Activated B cell treated with CpG ODN at 0.5 μM for 24 hours (primary cell): Measurements from ENCODE around the gene IKZF1. TPM values are rescaled to one million over a fixed set of nuclear protein-coding genes. Genes with fewer than 3 reads are reported as not detected.

Experiments
- ATAC-seq: fragments of 200-7000 bp; cut with Tn5 transposase; one replicate; pipeline ENCODE4 v1.10.0; 2021; ENCODE audit warnings: low read depth, mild to moderate bottlenecking, moderate library complexity
- CTCF ChIA-PET: fragments of 350-600 bp; sonication (Branson Sonifier 250); formaldehyde crosslinking; loops from one replicate; lab custom pipeline; 2021; ENCODE audit warnings: antibody characterized with exemption; lab: Charles Lee
- POLR2A ChIA-PET: fragments of 350-600 bp; sonication (Branson Sonifier 250); formaldehyde crosslinking; loops from one replicate; lab custom pipeline; 2021; ENCODE audit warnings: antibody characterized with exemption; lab: Charles Lee
- DNase-seq: peaks from one replicate; pipeline ENCODE4 v3.0.0; 2022
- H3K27ac Mint-ChIP-seq: one replicate; pipeline ENCODE4 v1.8.0; 2020; ENCODE audit warnings: mixed read lengths
- H3K27me3 Mint-ChIP-seq: one replicate; pipeline ENCODE4 v1.8.0; 2021; ENCODE audit warnings: mixed read lengths
- H3K36me3 Mint-ChIP-seq: one replicate; pipeline ENCODE4 v1.8.0; 2021; ENCODE audit warnings: low read depth, mixed read lengths
- H3K4me1 Mint-ChIP-seq: one replicate; pipeline ENCODE4 v1.8.0; 2021; ENCODE audit warnings: mixed read lengths
- H3K4me3 Mint-ChIP-seq: one replicate; pipeline ENCODE4 v1.8.0; 2020; ENCODE audit warnings: mild to moderate bottlenecking, mixed read lengths
- H3K9me3 Mint-ChIP-seq: one replicate; pipeline ENCODE4 v1.8.0; 2020; ENCODE audit warnings: mixed read lengths
- intact Hi-C: fragments of 100-400 bp; cut with micrococcal nuclease; formaldehyde crosslinking; loops from one replicate; pipeline ENCODE4 v1.15.1; 2024
- total RNA-seq: library from RNA; stranded (reverse); gene quantifications from 2 replicates; pipeline ENCODE4 v1.2.3, GENCODE V29; 2022
- TF ChIP-seq, protein P1 (sequence below): fragments of 200-600 bp; IDR thresholded peaks from one replicate; pipeline ENCODE4 v1.8.0; 2022; ENCODE audit warnings: antibody characterized with exemption, mild to moderate bottlenecking

Gene IKZF1
- total RNA-seq, 1 donor from 2014 or later, result 325 TPM

DNA sequence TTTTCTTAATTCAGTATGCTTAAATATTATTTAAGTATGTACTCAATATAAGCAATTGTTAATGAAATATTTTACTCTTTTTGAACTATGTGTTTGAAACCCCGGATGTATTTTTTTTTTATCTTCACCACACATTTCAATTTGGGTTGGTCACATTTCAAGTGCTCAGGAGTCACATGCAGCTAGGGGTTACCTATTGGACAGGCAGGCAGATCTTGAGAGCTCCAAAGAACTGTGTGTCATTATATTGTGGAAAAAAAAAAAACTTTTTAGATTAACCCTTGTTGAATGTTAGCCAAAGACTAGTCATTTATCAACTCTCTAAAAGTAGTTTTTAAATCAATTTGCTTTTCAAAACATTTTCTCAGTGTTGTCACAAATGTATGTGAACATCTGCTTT, 37.2 kb downstream of the IKZF1 start:
- no peak overlapping the region for H3K27ac Mint-ChIP-seq
- no peaks in the 10 kb centered on the region for H3K9me3 Mint-ChIP-seq
- H3K4me1 Mint-ChIP-seq, result peaks cover 56% of the 10 kb centered on the region
- ChIA-PET POLR2A (interaction anchor here (0.7 to 8.4 kb wide), 11 partner anchors 9 to 140 kb away, joined by 3 to 188 read pairs (median 6); partner anchors contain the start of gene IKZF1), CTCF (interaction anchor here (0.7 to 1.6 kb wide), 6 partner anchors 9 to 77 kb away, joined by 3 to 6 read pairs (median 3); no protein-coding TSS in a partner anchor)
- DNase-seq (no peak), ATAC-seq (no peak)
- peaks cover 64% of the 10 kb centered on the region for H3K36me3 Mint-ChIP-seq
- intact Hi-C loops, result loop anchor here (1.0 kb wide), 2 partner anchors 8 to 9 kb away; no protein-coding TSS in a partner anchor
- TF ChIP-seq, protein P1, sequence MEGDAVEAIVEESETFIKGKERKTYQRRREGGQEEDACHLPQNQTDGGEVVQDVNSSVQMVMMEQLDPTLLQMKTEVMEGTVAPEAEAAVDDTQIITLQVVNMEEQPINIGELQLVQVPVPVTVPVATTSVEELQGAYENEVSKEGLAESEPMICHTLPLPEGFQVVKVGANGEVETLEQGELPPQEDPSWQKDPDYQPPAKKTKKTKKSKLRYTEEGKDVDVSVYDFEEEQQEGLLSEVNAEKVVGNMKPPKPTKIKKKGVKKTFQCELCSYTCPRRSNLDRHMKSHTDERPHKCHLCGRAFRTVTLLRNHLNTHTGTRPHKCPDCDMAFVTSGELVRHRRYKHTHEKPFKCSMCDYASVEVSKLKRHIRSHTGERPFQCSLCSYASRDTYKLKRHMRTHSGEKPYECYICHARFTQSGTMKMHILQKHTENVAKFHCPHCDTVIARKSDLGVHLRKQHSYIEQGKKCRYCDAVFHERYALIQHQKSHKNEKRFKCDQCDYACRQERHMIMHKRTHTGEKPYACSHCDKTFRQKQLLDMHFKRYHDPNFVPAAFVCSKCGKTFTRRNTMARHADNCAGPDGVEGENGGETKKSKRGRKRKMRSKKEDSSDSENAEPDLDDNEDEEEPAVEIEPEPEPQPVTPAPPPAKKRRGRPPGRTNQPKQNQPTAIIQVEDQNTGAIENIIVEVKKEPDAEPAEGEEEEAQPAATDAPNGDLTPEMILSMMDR, result no peak
- H3K27me3 Mint-ChIP-seq, result no peaks in the 10 kb centered on the region
- H3K4me3 Mint-ChIP-seq, result no peak overlapping the region

DNA sequence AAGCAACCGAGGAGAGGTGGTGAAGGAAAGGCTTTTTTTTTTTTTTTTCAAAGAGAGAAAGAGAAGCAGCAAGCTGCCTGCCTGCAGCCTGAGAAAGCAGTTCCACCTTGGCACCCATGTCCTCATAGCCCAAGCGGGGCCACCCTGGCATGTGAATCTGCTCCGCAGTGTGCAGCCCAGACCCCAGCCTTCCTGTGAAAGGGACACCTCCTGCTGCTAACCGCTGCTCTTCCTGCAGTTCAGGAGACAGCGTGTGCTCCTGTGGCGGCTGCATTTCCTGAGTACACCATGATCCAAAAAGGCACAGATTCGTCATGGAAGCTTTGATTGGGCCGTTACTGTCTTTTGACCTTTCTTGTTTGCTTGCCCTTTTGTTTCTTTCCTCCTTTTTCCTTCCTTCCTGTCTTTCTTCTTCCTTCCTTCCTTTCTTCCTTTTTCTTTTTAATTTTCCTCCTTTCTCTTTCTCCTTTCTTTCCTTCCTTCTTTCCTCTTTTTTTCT, 38.1 kb downstream of the IKZF1 start:
- Mint-ChIP-seq H3K9me3 (no peaks in the 10 kb centered on the region), H3K36me3 (peaks cover 63% of the 10 kb centered on the region), H3K4me3 (peak overlapping the region; percentile 51), H3K4me1 (peaks cover 63% of the 10 kb centered on the region), H3K27me3 (no peaks in the 10 kb centered on the region), H3K27ac (no peak overlapping the region)
- CTCF ChIA-PET, result interaction anchor here (1.3 to 1.6 kb wide), 3 partner anchors 24 to 78 kb away, joined by 3 to 6 read pairs (median 3); no protein-coding TSS in a partner anchor
- intact Hi-C loops, result loop anchor here (1.0 kb wide), 1 partner anchor 8 kb away; no protein-coding TSS in a partner anchor
- POLR2A ChIA-PET, result interaction anchor here (0.6 to 8.4 kb wide), 12 partner anchors 8 to 141 kb away, joined by 3 to 188 read pairs (median 6); partner anchors contain the start of gene IKZF1
- TF ChIP-seq, protein P1, result no peak
- ATAC-seq (no peak), DNase-seq (no peak)

DNA sequence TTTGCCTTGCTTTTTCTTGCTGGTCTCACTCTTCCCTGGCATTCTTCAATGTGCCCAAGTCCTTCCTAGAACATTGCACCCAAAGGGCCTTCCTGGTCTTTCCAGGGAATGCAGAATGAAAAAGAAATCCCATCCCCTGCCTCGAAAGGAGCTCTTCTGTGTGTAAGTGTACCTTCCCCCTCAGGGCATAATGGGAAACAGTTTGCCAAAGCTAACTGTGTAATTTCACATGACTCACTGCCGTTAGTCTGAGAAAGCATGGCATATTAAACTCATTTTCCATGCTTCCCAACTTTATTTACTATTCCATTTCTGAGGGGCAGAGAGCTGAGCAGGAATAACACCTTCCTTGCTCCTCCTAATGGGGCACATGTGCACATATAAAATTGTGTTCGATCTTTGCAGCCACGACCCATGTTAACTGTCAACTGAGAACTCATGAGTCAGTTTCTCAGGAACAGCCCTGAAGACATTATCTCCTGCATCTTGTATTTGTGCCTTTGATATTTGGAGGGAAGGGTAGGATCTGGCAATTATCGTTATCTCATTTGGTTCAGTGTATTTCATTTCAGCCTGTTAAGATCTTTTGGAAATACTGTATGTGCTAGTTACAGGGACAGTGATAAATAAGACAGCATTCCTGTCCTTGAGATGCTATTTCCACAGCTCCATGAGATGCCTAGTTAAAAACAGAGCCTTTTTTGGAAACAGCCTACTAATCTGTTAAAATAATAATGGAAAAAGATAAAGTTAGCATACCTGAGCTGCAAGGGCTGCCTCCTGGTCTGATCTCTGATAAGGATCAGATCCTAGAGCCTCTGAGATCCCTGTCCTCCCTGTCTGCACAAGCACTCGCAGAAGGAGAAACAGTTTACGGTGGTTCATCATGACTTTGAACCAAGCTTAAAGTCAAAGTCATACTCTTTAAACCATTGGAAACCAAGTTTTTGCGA, 42.3 kb downstream of the IKZF1 start:
- Mint-ChIP-seq H3K9me3 (no peaks in the 10 kb centered on the region), H3K27ac (peak overlapping the region; percentile 88), H3K27me3 (no peaks in the 10 kb centered on the region), H3K4me3 (no peak overlapping the region), H3K4me1 (peaks cover 94% of the 10 kb centered on the region), H3K36me3 (peaks cover 81% of the 10 kb centered on the region)
- DNase-seq (no peak), ATAC-seq (no peak)
- ChIA-PET POLR2A (interaction anchor here (0.5 to 10.1 kb wide), 5 partner anchors 9 to 38 kb away, joined by 3 to 182 read pairs (median 5); partner anchors contain the start of gene IKZF1), CTCF (interaction anchor here (1.0 to 2.0 kb wide), 8 partner anchors 8 to 141 kb away, joined by 3 to 5 read pairs (median 4); no protein-coding TSS in a partner anchor)
- TF ChIP-seq, protein P1, result no peak
- intact Hi-C loops, result no loop called here

DNA sequence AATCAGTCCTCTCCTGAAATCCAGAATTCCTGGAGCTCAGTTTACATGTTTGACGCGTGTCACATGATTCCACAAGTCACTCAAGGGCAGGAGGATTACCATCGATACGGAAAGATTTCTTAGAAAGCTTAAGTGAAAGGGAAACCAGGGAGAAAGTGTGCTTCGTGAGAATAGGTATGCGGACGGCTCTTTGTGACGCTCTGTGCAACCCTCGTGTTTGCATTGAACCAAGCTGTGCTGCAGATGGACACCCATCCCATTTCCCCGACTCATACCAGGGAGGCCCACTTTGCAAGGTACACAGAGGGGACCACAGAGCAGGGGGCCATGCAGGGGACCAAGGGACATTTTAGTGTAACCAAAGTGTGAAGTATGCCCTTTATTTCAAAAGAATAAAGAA, 43.2 kb downstream of the IKZF1 start:
- H3K4me1 Mint-ChIP-seq, result peaks cover 92% of the 10 kb centered on the region
- no peaks in the 10 kb centered on the region for H3K9me3 Mint-ChIP-seq
- TF ChIP-seq, protein P1, result no peak
- ChIA-PET CTCF (interaction anchor here (1.2 to 1.6 kb wide), 3 partner anchors 11 to 142 kb away, joined by 3 to 4 read pairs (median 4); no protein-coding TSS in a partner anchor), POLR2A (interaction anchor here (1.2 to 10.1 kb wide), 4 partner anchors 10 to 39 kb away, joined by 3 to 182 read pairs (median 52); partner anchors contain the start of gene IKZF1)
- H3K27ac Mint-ChIP-seq, result peak overlapping the region; percentile 88
- ATAC-seq, result no peak
- H3K36me3 Mint-ChIP-seq, result peaks cover 80% of the 10 kb centered on the region
- no peak for DNase-seq
- intact Hi-C loops, result no loop called here
- no peak overlapping the region for H3K4me3 Mint-ChIP-seq
- no peaks in the 10 kb centered on the region for H3K27me3 Mint-ChIP-seq
